ENCODE data around the gene GPR183. TPM values are rescaled to one million over a fixed set of nuclear protein-coding genes. Genes with fewer than 3 reads are reported as not detected.

GPR183 gene
- total RNA-seq, 4 donors from 2014 or later, result 6.0 to 185 (median 41.9) TPM

DNA sequence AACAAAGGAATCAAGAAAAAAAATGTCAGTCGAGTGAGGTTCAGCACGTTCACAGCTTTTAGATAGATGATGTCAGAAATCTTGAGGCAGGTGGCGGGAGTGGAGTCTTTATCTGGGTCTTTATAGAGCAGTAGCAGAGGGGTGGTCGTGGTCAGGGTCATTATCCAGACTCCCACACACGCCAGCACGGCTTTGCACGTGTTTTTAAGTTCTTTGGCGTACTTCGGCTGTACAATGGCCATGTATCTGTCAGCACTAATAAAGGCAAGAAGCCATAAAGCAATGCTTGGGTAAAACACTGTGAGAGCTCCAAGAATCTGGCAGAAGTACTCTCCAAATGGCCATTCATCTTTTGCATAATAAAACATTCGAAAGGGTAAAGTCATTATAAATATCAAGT lies 51.9 kb downstream of the GPR183 start:
- no peak for TF ChIP-seq CTCF (IDR thresholded peaks at IDR 0.05; ENCODE audit: low read depth)

DNA sequence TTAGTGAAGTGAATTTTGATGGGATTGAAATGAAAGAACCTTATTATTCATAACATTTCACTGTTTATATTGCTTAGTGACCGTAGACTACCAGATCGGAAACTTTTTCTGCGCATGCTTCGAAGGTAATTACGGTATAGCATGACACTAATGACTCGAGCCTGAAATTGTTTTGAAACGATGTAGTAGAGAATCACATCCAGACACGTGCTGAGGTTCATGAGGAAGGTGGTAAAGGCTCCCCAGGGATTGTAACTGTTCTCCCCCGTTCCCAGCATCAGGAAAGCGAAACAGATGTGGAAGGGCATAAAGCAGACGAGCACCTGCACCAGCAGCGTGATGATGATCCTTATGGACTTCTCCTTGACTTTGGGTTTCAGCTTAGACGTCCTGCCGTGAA lies 52.4 kb downstream of the GPR183 start:
- TF ChIP-seq CTCF (IDR thresholded peaks at IDR 0.05; ENCODE audit: low read depth), result no peak

DNA sequence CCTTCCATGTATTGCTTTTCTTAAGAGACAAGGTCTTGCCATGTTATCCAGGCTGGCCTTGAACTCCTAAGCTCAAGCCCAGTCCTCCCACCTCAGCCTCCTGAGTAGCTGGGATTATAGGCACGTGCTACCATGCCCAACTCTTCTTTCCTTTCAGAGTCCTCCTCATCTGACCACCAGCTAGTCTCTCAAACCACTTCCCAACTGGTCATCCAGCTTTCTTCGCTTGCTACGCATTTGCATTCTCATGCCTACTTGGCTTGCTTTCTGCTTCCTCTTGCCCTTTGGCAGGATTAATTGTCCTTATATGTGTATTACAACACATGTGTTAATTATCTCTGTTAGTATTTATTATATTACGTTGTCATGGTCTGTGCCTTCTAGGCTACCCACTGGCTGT lies 55.3 kb downstream of the GPR183 start:
- TF ChIP-seq CTCF (IDR thresholded peaks at IDR 0.05; ENCODE audit: low read depth), result no peak

GRCh38 chr13:99250982-99251825 lies 56.0 kb downstream of the GPR183 start:
- no peak for TF ChIP-seq CTCF (IDR thresholded peaks at IDR 0.05; ENCODE audit: low read depth)

- no peak for TF ChIP-seq CTCF (IDR thresholded peaks at IDR 0.05; ENCODE audit: low read depth)
Observed at GRCh38 chr13:99246100-99246499, 61.1 kb downstream of the GPR183 start.

Small RNAs within 50 kb of the gene (small RNA-seq; reads per million reads assigned to genes)
- gene MIR623, result not detected

Other genes with a start within 250 kb of the GPR183 start
- 10 to 100 TPM; 47.4 to 73.3 (median 65.8) TPM for gene UBAC2, start 106.5 kb downstream of the GPR183 start, total RNA-seq
- gene GPR18, start 49.0 kb downstream of the GPR183 start, total RNA-seq, result under 1 TPM in 1 of 4 donors, not detected in 3; 0.51 TPM
- 100 to 1,000 TPM in 2 of 4 donors, 10 to 100 TPM in 2; 63.7 to 130 (median 105) TPM for gene TM9SF2, start 194.1 kb upstream of the GPR183 start, total RNA-seq

Measured in subcutaneous adipose tissue (tissue), 4 donors.